ENCODE results near the gene EIF5A.
"Not testable (repeated sequence)": the region's sequence is repeated elsewhere in the genome, so short reads cannot be mapped to it uniquely, and the experiment has no call there.

Gene EIF5A

DNA sequence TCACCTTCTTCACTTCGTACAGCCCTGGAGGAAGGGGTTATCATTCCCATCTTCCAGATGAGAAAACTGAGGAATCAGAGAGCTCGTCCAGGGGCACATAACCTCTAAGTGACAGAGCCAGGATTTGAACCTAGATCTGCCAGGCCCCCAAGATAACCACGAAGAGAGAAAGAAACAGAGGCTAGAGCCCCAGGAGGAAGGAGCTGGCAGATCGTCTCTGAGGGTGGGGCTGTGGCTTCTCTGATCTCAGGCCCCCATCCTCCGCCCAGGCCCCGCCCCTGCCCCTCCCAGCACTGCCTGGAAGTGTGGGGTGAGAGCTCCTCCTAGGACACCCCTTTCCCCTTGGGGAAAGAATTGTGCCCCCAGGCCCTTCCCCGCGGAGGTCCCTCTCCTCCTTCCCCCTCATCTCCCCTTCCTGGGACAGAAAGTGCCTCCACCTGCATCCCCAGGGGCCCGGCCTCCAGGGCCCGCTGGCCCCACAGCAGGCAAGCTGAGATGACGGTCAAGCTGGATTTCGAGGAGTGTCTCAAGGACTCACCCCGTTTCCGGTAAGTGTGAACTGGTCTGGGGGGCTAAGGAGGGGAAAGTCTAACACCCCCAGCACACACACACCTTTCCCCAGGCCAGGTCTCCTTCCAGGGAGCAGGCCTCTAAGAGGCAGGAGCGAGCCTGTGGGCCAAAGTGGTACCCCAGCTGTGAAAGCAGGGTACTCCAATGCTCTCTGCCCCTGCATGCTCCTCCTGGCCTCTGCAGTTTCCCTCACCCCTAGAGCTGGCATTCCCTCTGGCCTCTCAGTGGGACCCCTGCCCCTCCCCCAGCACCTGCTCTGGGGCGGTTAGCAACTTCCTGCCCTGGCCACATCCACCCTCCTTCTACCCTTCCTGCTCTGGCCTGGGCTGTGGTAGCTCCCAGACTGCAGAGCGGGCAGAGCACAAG is 29.1 kb downstream of the EIF5A start, which contains the start of gene ACAP1:
TSS of gene ACAP1 (plus strand) at position 290 of the 936 bp plus-strand sequence. CDS start at position 496, 206 bp downstream.
- peaks cover 49% of the 10 kb centered on the region for H3K4me1 Mint-ChIP-seq
- H3K4me3 Mint-ChIP-seq = peak within 1 kb of the TSS; percentile 40
- TF ChIP-seq, protein P1, sequence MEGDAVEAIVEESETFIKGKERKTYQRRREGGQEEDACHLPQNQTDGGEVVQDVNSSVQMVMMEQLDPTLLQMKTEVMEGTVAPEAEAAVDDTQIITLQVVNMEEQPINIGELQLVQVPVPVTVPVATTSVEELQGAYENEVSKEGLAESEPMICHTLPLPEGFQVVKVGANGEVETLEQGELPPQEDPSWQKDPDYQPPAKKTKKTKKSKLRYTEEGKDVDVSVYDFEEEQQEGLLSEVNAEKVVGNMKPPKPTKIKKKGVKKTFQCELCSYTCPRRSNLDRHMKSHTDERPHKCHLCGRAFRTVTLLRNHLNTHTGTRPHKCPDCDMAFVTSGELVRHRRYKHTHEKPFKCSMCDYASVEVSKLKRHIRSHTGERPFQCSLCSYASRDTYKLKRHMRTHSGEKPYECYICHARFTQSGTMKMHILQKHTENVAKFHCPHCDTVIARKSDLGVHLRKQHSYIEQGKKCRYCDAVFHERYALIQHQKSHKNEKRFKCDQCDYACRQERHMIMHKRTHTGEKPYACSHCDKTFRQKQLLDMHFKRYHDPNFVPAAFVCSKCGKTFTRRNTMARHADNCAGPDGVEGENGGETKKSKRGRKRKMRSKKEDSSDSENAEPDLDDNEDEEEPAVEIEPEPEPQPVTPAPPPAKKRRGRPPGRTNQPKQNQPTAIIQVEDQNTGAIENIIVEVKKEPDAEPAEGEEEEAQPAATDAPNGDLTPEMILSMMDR (IDR thresholded peaks at IDR 0.05) = no peak
- no peaks in the 10 kb centered on the region for H3K9me3 Mint-ChIP-seq
- no peaks in the 10 kb centered on the region for H3K36me3 Mint-ChIP-seq (ENCODE audit: low read depth)
- no peaks in the 10 kb centered on the region for H3K27me3 Mint-ChIP-seq (ENCODE audit: low read depth, poor library complexity)
- H3K27ac Mint-ChIP-seq = peak within 1 kb of the TSS; percentile 90
- DNase-seq = no peak

DNA sequence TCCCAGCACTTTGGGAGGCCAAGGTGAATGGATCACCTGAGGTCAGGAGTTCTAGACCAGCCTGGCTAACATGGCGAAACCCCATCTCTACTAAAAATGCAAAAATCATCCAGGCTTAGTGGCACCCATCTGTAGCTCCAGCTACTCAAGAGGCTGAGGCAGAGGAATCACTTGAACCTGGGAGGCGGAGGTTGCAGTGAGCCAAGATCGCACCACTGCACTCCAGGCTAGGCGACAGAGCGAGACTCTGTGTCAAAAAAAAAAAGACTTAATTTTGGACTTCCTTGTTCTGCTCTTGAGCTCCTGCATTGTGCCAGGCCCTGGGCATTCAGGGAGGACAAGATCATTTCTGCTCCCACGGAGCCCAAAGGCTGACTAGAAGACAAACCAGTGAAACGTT is 30.2 kb downstream of the EIF5A start:
- not testable (repeated sequence) for H3K4me3 Mint-ChIP-seq; DNase-seq; H3K27me3 Mint-ChIP-seq (ENCODE audit: low read depth, poor library complexity); H3K27ac Mint-ChIP-seq; H3K9me3 Mint-ChIP-seq; H3K36me3 Mint-ChIP-seq (ENCODE audit: low read depth)
- peaks cover 42% of the 10 kb centered on the region for H3K4me1 Mint-ChIP-seq

DNA sequence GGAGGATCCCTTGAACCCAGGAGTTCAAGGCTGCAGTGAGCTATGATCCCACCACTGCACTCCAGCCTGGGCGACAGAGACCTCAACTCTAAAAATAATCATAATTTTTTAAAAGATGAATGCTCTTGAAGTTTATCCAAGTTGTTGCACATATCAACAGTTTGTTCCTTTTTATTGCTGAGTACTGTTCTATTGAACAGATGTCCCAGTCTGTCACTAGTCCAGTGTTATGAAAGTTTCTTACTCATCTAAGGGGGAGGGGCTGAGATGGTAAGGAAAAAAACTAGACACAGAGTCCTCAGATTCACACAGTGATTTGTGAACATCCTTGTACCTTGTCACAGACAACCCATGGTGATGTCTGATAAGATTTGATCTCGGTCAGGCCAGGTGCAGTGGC is 32.8 kb downstream of the EIF5A start:
- DNase-seq = no peak
- H3K9me3 Mint-ChIP-seq = no peaks in the 10 kb centered on the region
- no peaks in the 10 kb centered on the region for H3K36me3 Mint-ChIP-seq (ENCODE audit: low read depth)
- peaks cover 52% of the 10 kb centered on the region for H3K4me1 Mint-ChIP-seq
- no peak overlapping the region for H3K4me3 Mint-ChIP-seq
- TF ChIP-seq, protein P1 (IDR thresholded peaks at IDR 0.05) = no peak
- H3K27ac Mint-ChIP-seq = no peak overlapping the region
- H3K27me3 Mint-ChIP-seq (ENCODE audit: low read depth, poor library complexity) = peaks cover 7% of the 10 kb centered on the region

DNA sequence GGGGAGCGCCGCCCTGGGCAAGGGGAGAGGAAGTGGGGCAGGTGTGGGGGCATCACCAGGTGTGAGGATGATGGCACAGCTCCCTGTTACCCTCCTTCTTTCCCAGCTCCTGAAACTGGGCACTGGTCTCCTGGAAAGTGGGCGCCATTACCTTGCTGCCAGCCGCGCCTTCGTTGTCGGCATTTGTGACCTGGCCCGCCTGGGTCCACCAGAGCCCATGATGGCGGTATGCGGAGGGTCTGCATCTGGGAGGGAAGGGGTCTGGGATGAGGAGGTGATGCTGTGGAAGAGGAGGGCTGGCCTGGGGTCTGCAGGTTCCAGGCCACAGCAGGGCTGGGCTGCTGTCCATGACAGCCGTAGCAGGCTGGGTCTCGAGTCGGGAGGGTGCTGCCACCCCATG is 34.4 kb downstream of the EIF5A start:
- DNase-seq = no peak
- H3K27ac Mint-ChIP-seq = no peak overlapping the region
- peaks cover 7% of the 10 kb centered on the region for H3K27me3 Mint-ChIP-seq (ENCODE audit: low read depth, poor library complexity)
- H3K36me3 Mint-ChIP-seq (ENCODE audit: low read depth) = no peaks in the 10 kb centered on the region
- H3K4me1 Mint-ChIP-seq = peaks cover 46% of the 10 kb centered on the region
- TF ChIP-seq, protein P1 (IDR thresholded peaks at IDR 0.05) = no peak
- no peaks in the 10 kb centered on the region for H3K9me3 Mint-ChIP-seq
- no peak overlapping the region for H3K4me3 Mint-ChIP-seq

DNA sequence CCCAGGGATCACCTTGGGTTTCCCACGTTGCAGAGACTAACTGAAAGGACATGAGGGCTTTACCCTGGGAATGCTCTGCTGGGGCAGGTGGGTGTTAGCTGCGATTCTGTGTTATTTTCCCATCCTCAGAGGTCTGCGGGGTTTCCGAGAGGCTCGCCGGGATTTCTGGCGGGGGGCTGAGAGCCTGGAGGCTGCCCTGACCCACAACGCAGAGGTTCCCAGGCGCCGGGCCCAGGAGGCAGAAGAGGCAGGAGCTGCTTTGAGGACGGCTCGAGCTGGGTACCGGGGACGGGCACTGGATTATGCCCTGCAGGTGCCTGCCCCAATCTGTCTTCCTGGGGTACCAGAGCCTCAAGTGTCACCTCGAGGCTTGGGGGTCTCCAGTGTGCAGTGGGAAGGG is 35.8 kb downstream of the EIF5A start:
- Mint-ChIP-seq H3K9me3 (no peaks in the 10 kb centered on the region), H3K36me3 (ENCODE audit: low read depth) (no peaks in the 10 kb centered on the region), H3K4me3 (no peak overlapping the region), H3K27ac (no peak overlapping the region), H3K4me1 (peaks cover 45% of the 10 kb centered on the region), H3K27me3 (ENCODE audit: low read depth, poor library complexity) (peaks cover 9% of the 10 kb centered on the region)
- TF ChIP-seq, protein P1 (IDR thresholded peaks at IDR 0.05) = no peak
- DNase-seq = no peak

DNA sequence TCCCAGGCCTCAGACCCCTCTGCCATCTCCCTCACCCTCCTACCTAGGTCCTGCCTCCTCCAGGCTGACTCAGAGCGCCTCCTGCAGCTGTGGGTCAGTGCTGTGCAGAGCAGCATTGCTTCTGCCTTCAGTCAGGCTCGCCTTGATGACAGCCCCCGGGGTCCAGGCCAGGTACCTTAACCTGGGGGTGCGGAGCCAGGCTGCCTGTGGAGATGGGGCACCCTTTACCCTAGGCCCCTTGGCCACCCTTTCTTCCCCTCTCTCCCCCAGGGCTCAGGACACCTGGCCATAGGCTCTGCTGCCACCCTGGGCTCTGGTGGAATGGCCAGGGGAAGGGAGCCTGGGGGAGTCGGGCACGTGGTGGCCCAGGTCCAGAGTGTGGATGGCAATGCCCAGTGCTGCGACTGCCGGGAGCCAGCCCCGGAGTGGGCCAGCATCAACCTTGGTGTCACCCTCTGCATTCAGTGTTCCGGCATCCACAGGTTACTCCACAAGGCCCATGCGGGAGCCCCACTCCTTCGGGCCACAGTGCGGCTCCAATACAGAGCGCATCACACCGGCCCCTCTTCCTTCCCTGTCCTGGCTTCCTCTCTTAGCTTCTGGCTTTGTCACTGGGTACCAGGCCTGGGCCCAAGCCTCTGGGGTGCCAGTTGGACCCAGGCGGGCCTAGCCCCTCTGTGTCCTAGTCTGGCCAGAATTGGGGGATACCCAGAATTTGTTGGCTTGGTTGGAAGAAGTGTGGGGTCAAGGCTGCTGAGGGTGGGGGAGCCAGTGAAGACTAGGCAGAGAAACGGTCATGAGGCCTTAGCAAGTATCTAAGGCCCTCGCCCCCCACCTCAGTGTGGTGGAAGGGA is 39.6 kb downstream of the EIF5A start:
- H3K9me3 Mint-ChIP-seq = no peaks in the 10 kb centered on the region
- no peak overlapping the region for H3K4me3 Mint-ChIP-seq
- TF ChIP-seq, protein P1 (IDR thresholded peaks at IDR 0.05) = no peak
- H3K27me3 Mint-ChIP-seq (ENCODE audit: low read depth, poor library complexity) = peaks cover 9% of the 10 kb centered on the region
- H3K36me3 Mint-ChIP-seq (ENCODE audit: low read depth) = no peaks in the 10 kb centered on the region
- H3K27ac Mint-ChIP-seq = peak overlapping the region; percentile 22
- DNase-seq = no peak
- peaks cover 64% of the 10 kb centered on the region for H3K4me1 Mint-ChIP-seq
